ENCODE data around the gene LCN15. TPM values are rescaled to one million over a fixed set of nuclear protein-coding genes. Genes with fewer than 3 reads are reported as not detected.
A peak's percentile ranks its signal among the peaks of the same experiment; 100 is the strongest.

LCN15 gene
- total and polyA plus RNA-seq, 2 of the 13 experiments (the other 11 are each of a cell fraction or from before 2014, with no cell fraction given): 1.3 to 53.7 TPM

DNA sequence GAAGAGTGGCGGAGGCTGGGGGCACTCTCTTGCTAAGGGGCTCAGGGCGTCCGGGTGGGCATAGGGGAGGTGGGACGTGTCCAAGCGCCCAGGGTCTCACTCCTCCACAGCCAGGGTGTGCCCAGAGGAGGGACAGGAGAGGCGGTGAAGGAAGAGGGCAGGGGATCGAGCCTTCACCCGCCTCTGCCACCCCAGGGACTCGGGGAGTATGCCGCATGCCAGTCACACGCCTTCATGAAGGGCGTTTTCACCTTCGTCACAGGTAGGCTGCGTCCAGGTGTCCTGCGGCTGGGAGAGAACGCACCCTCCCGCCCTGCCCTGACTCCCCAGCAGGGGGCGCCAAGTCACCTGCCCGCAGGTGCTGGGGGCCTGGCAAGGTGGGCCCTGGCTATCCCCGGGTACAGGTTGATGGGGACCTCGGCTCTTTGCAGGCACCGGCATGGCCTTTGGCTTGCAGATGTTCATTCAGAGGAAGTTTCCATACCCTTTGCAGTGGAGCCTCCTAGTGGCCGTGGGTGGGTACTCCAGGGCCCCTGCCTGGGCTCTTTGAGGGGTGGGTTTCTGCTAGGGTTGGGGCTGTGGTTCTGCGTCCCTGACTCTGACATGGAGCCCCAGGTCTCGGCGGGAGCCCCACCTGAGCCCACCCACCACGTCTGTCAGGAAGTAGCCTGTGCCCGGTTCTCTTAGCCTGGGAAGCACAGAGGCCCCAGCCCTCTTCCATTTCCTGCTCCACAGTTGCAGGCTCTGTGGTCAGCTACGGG lies 27.4 kb upstream of the LCN15 start (continued):
- TF ChIP-seq ZSCAN21 (CRISPR knock-in tag; IDR thresholded peaks at IDR 0.05; ENCODE audit: borderline replicate concordance): no peak; the same call in 1 of the 2 replicates
- peak; percentile 4 for TF ChIP-seq FOXO1 (CRISPR knock-in tag; IDR thresholded peaks at IDR 0.05)
- TF ChIP-seq ZKSCAN8 (CRISPR knock-in tag; IDR thresholded peaks at IDR 0.05; ENCODE audit: borderline replicate concordance): no peak
- peak; percentile 62; the same call in 1 of the 2 replicates for TF ChIP-seq ZSCAN29 (CRISPR knock-in tag; conservative IDR thresholded peaks at IDR 0.05)
- no peak for TF ChIP-seq KLF11 (CRISPR knock-in tag; IDR thresholded peaks at IDR 0.05)
- TF ChIP-seq CREB1 (IDR thresholded peaks at IDR 0.05): no peak
- no peak for TF ChIP-seq CREB1 (CRISPR knock-in tag; IDR thresholded peaks at IDR 0.05)
- TF ChIP-seq, protein P1, sequence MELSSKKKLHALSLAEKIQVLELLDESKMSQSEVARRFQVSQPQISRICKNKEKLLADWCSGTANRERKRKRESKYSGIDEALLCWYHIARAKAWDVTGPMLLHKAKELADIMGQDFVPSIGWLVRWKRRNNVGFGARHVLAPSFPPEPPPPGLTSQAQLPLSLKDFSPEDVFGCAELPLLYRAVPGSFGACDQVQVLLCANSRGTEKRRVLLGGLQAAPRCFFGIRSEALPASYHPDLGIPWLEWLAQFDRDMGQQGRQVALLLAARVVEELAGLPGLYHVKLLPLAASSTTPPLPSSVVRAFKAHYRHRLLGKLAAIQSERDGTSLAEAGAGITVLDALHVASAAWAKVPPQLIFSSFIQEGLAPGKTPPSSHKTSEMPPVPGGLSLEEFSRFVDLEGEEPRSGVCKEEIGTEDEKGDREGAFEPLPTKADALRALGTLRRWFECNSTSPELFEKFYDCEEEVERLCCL (CRISPR knock-in tag; IDR thresholded peaks at IDR 0.05; ENCODE audit: borderline replicate concordance): 0 out of 2 replicates have a peak, but pooled peaks have one; percentile 61
- TF ChIP-seq MZF1 (CRISPR knock-in tag; IDR thresholded peaks at IDR 0.05; ENCODE audit: borderline replicate concordance): 0 out of 2 replicates have a peak, but pooled peaks have one; percentile 19
- TF ChIP-seq SCMH1 (CRISPR knock-in tag; IDR thresholded peaks at IDR 0.05; ENCODE audit: borderline replicate concordance): no peak
- peak; percentile 55 for TF ChIP-seq PHF21A (CRISPR knock-in tag; IDR thresholded peaks at IDR 0.05)
- TF ChIP-seq PTBP1 (IDR thresholded peaks at IDR 0.05; ENCODE audit: low read depth, low read length, poor library complexity, severe bottlenecking): no peak
- no peak for TF ChIP-seq ZMAT3 (CRISPR knock-in tag; conservative IDR thresholded peaks at IDR 0.05)
- TF ChIP-seq, protein P2, sequence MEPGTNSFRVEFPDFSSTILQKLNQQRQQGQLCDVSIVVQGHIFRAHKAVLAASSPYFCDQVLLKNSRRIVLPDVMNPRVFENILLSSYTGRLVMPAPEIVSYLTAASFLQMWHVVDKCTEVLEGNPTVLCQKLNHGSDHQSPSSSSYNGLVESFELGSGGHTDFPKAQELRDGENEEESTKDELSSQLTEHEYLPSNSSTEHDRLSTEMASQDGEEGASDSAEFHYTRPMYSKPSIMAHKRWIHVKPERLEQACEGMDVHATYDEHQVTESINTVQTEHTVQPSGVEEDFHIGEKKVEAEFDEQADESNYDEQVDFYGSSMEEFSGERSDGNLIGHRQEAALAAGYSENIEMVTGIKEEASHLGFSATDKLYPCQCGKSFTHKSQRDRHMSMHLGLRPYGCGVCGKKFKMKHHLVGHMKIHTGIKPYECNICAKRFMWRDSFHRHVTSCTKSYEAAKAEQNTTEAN (CRISPR knock-in tag; conservative IDR thresholded peaks at IDR 0.05): no peak; the same call in 1 of the 2 replicates
- no peak for TF ChIP-seq SP5 (CRISPR knock-in tag; IDR thresholded peaks at IDR 0.05; ENCODE audit: borderline replicate concordance, low read depth)
- no peak for TF ChIP-seq KMT2A (CRISPR knock-in tag; IDR thresholded peaks at IDR 0.05)
- TF ChIP-seq, protein P3, sequence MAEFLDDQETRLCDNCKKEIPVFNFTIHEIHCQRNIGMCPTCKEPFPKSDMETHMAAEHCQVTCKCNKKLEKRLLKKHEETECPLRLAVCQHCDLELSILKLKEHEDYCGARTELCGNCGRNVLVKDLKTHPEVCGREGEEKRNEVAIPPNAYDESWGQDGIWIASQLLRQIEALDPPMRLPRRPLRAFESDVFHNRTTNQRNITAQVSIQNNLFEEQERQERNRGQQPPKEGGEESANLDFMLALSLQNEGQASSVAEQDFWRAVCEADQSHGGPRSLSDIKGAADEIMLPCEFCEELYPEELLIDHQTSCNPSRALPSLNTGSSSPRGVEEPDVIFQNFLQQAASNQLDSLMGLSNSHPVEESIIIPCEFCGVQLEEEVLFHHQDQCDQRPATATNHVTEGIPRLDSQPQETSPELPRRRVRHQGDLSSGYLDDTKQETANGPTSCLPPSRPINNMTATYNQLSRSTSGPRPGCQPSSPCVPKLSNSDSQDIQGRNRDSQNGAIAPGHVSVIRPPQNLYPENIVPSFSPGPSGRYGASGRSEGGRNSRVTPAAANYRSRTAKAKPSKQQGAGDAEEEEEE (CRISPR knock-in tag; IDR thresholded peaks at IDR 0.05; ENCODE audit: borderline replicate concordance): 0 out of 2 replicates have a peak, but pooled peaks have one; percentile 38
- peak; percentile 20 for TF ChIP-seq ZNF547 (CRISPR knock-in tag; IDR thresholded peaks at IDR 0.05)
- no peak for TF ChIP-seq SRF (IDR thresholded peaks at IDR 0.05; ENCODE audit: low read depth, low read length)
- TF ChIP-seq, protein P4, sequence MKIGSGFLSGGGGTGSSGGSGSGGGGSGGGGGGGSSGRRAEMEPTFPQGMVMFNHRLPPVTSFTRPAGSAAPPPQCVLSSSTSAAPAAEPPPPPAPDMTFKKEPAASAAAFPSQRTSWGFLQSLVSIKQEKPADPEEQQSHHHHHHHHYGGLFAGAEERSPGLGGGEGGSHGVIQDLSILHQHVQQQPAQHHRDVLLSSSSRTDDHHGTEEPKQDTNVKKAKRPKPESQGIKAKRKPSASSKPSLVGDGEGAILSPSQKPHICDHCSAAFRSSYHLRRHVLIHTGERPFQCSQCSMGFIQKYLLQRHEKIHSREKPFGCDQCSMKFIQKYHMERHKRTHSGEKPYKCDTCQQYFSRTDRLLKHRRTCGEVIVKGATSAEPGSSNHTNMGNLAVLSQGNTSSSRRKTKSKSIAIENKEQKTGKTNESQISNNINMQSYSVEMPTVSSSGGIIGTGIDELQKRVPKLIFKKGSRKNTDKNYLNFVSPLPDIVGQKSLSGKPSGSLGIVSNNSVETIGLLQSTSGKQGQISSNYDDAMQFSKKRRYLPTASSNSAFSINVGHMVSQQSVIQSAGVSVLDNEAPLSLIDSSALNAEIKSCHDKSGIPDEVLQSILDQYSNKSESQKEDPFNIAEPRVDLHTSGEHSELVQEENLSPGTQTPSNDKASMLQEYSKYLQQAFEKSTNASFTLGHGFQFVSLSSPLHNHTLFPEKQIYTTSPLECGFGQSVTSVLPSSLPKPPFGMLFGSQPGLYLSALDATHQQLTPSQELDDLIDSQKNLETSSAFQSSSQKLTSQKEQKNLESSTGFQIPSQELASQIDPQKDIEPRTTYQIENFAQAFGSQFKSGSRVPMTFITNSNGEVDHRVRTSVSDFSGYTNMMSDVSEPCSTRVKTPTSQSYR (CRISPR knock-in tag; IDR thresholded peaks at IDR 0.05; ENCODE audit: borderline replicate concordance): no peak
- TF ChIP-seq MEIS2 (CRISPR knock-in tag; IDR thresholded peaks at IDR 0.05): 0 out of 2 replicates have a peak, but pooled peaks have one; percentile 11
